ENCODE data around the gene ZNF584. TPM values are rescaled to one million over a fixed set of nuclear protein-coding genes. Genes with fewer than 3 reads are reported as not detected.

The ZNF584 gene
- polyA plus RNA-seq, 3 donors from 2014 or later, result 3.4 to 12.2 (median 4.4) TPM

Other genes starting within 250 kb of the ZNF584 start
- gene ZNF274, start 225.6 kb upstream of the ZNF584 start, polyA plus RNA-seq, result 10 to 100 TPM; 12.5 to 26.2 (median 20.2) TPM
- 10 to 100 TPM; 24.1 to 31.4 (median 27.1) TPM for gene ZNF544, start 179.7 kb upstream of the ZNF584 start, polyA plus RNA-seq
- gene ZNF8, start 129.7 kb upstream of the ZNF584 start, polyA plus RNA-seq, result 1 to 10 TPM in 1 of 3 donors, under 1 TPM in 1, not detected in 1; 0.29 to 1.0 TPM
- 100 to 1,000 TPM in 1 of 3 donors, 10 to 100 TPM in 2; 76.5 to 113 (median 91.6) TPM for gene ERVK3-1, start 103.3 kb upstream of the ZNF584 start, polyA plus RNA-seq
- gene ZSCAN22, start 81.7 kb upstream of the ZNF584 start, polyA plus RNA-seq, result 1 to 10 TPM in 2 of 3 donors, under 1 TPM in 1; 0.90 to 3.0 (median 2.1) TPM
- gene A1BG, start 55.2 kb upstream of the ZNF584 start, polyA plus RNA-seq, result 10 to 100 TPM; 14.4 to 33.4 (median 32.4) TPM
- under 1 TPM; 0.40 to 0.91 (median 0.62) TPM for gene ZNF497, start 45.9 kb upstream of the ZNF584 start, polyA plus RNA-seq
- 1 to 10 TPM; 1.2 to 3.6 (median 1.4) TPM for gene ZNF837, start 27.6 kb upstream of the ZNF584 start, polyA plus RNA-seq
- 1,000 to 10,000 TPM in 1 of 3 donors, 100 to 1,000 TPM in 2; 558 to 1,355 (median 731) TPM for gene RPS5, start 21.4 kb upstream of the ZNF584 start, polyA plus RNA-seq
- gene RNF225, start 13.0 kb upstream of the ZNF584 start, polyA plus RNA-seq, result not detected
- 1 to 10 TPM in 1 of 3 donors, under 1 TPM in 1, not detected in 1; 0.60 to 1.2 TPM for gene ZNF132, start 31.5 kb downstream of the ZNF584 start, polyA plus RNA-seq
- 1 to 10 TPM in 2 of 3 donors, not detected in 1; 1.1 to 2.0 TPM for gene ZNF324B, start 43.0 kb downstream of the ZNF584 start, polyA plus RNA-seq
- 10 to 100 TPM in 2 of 3 donors, 1 to 10 TPM in 1; 5.8 to 13.8 (median 11.4) TPM for gene ZNF324, start 58.4 kb downstream of the ZNF584 start, polyA plus RNA-seq
- 1 to 10 TPM; 2.3 to 3.6 (median 2.5) TPM for gene ZNF446, start 67.7 kb downstream of the ZNF584 start, polyA plus RNA-seq
- 10 to 100 TPM in 2 of 3 donors, 1 to 10 TPM in 1; 7.6 to 23.7 (median 14.8) TPM for gene SLC27A5, start 103.3 kb downstream of the ZNF584 start, polyA plus RNA-seq
- gene ZBTB45, start 111.2 kb downstream of the ZNF584 start, polyA plus RNA-seq, result 1 to 10 TPM; 2.8 to 7.2 (median 3.4) TPM
- 10 to 100 TPM; 34.3 to 36.3 (median 35.7) TPM for gene TRIM28, start 135.4 kb downstream of the ZNF584 start, polyA plus RNA-seq
- gene CHMP2A, start 146.5 kb downstream of the ZNF584 start, polyA plus RNA-seq, result 100 to 1,000 TPM; 210 to 265 (median 231) TPM
- 10 to 100 TPM; 10.8 to 18.5 (median 15.5) TPM for gene UBE2M, start 150.0 kb downstream of the ZNF584 start, polyA plus RNA-seq
- gene MZF1, start 164.7 kb downstream of the ZNF584 start, polyA plus RNA-seq, result 10 to 100 TPM in 1 of 3 donors, 1 to 10 TPM in 2; 3.2 to 10.4 (median 7.1) TPM